HepG2 (cell line): ENCODE data around the gene RNASE13. TPM values are rescaled to one million over a fixed set of nuclear protein-coding genes. Genes with fewer than 3 reads are reported as not detected.

Source experiments
- AHDC1 ChIP-seq: sonication (generic); formaldehyde crosslinking; IDR thresholded peaks from 2 replicates; pipeline ENCODE4 v1.5.1; 2020; ENCODE audit warnings: mild to moderate bottlenecking, missing genetic modification reagents, borderline replicate concordance
- HINFP ChIP-seq: sonication (generic); formaldehyde crosslinking; IDR thresholded peaks from 2 replicates; pipeline ENCODE4 v1.4.0; 2020; ENCODE audit warnings: low read depth, mild to moderate bottlenecking, missing genetic modification reagents
- HNF1B ChIP-seq: sonication (generic); formaldehyde crosslinking; IDR thresholded peaks from 2 replicates; pipeline ENCODE4 v1.5.1; 2020; ENCODE audit warnings: mild to moderate bottlenecking, moderate library complexity, missing genetic modification reagents
- IKZF1 ChIP-seq: fragments of 450-650 bp; IDR thresholded peaks from 2 replicates; pipeline ENCODE4 v1.7.1; 2016
- KDM2A ChIP-seq: sonication (generic); formaldehyde crosslinking; IDR thresholded peaks from 2 replicates; pipeline ENCODE4 v1.4.0; 2020; ENCODE audit warnings: low read depth, missing genetic modification reagents, borderline replicate concordance
- NBN ChIP-seq: fragments of 450-650 bp; conservative IDR thresholded peaks from 2 replicates; pipeline ENCODE4 v1.6.1; 2017
- NFE2L1 ChIP-seq: sonication (generic); formaldehyde crosslinking; IDR thresholded peaks from 2 replicates; pipeline ENCODE4 v1.4.0; 2020; ENCODE audit warnings: missing genetic modification reagents, mild to moderate bottlenecking, borderline replicate concordance
- SALL2 ChIP-seq: sonication (generic); formaldehyde crosslinking; IDR thresholded peaks from 2 replicates; pipeline ENCODE4 v1.8.1; 2023; ENCODE audit warnings: mild to moderate bottlenecking, missing genetic modification reagents, inconsistent platforms
- UBTF ChIP-seq: sonication (generic); formaldehyde crosslinking; IDR thresholded peaks from 2 replicates; pipeline ENCODE4 v1.4.0; 2020; ENCODE audit warnings: mild to moderate bottlenecking, missing genetic modification reagents
- ZNF138 ChIP-seq: sonication (generic); formaldehyde crosslinking; IDR thresholded peaks from 2 replicates; pipeline ENCODE4 v1.5.0; 2020; ENCODE audit warnings: mild to moderate bottlenecking, low read depth, missing genetic modification reagents
- ZNF230 ChIP-seq: sonication (generic); formaldehyde crosslinking; IDR thresholded peaks from 2 replicates; pipeline ENCODE4 v1.4.0; 2020; ENCODE audit warnings: mild to moderate bottlenecking, missing genetic modification reagents
- ZNF24 ChIP-seq: fragments of 450-650 bp; IDR thresholded peaks from 2 replicates; pipeline ENCODE4 v1.6.1; 2017; ENCODE audit warnings: antibody characterized with exemption, mild to moderate bottlenecking
- ZNF275 ChIP-seq: sonication (generic); formaldehyde crosslinking; IDR thresholded peaks from 2 replicates; pipeline ENCODE4 v1.8.0; 2022; ENCODE audit warnings: missing genetic modification reagents, mild to moderate bottlenecking, inconsistent platforms, borderline replicate concordance
- ZSCAN9 ChIP-seq: IDR thresholded peaks from 2 replicates; pipeline ENCODE4 v1.6.1; 2016; ENCODE audit warnings: borderline replicate concordance
- polyA plus RNA-seq, 8 experiments: library from polyadenylated mRNA; depleted of rRNA in 3 of 8; stranded (reverse) in 7 of 8; unstranded in 1 of 8; fragments of >200 nt; fragmentation: Illumina TruSeq in 4 of 8; extraction: Trizol in 4 of 8; gene quantifications; 2 replicates each; pipeline versions ENCODE4 v1.2.1 to v1.2.3, GENCODE V29; 2011 to 2016; ENCODE audit warnings: low read depth in 4 of 8, missing spikeins in 1 of 8, mixed read lengths in 1 of 8; ENCODE audit not compliant: insufficient read depth in 1 of 8
- total RNA-seq, 5 experiments: library from RNA; depleted of rRNA; stranded (reverse); fragments of >200 nt; fragmentation: Illumina TruSeq; extraction: Trizol; gene quantifications; 2 replicates each; pipeline ENCODE4 v1.2.3, GENCODE V29; 2016; ENCODE audit warnings: low read depth in 1 of 5

The RNASE13 gene
- total and polyA plus RNA-seq, 2 of the 13 experiments (the other 11 are each of a cell fraction or from before 2014, with no cell fraction given), result 1.0 TPM; not detected in 1

GRCh38 chr14:21055432-21056117 lies 21.0 kb upstream of the RNASE13 start (continued):
- TF ChIP-seq HINFP (CRISPR knock-in tag), result 0 out of 2 replicates have a peak, but pooled peaks have one; percentile 60
- TF ChIP-seq SALL2 (CRISPR knock-in tag), result peak; percentile 58; the same call in 1 of the 2 replicates
- peak; percentile 86 for TF ChIP-seq AHDC1 (CRISPR knock-in tag)
- TF ChIP-seq ZNF138 (CRISPR knock-in tag), result no peak
- TF ChIP-seq NBN, result no peak
- peak; percentile 73 for TF ChIP-seq UBTF
- peak; percentile 75 for TF ChIP-seq KDM2A (CRISPR knock-in tag)
- 0 out of 2 replicates have a peak, but pooled peaks have one; percentile 40 for TF ChIP-seq ZNF230
- no peak for TF ChIP-seq IKZF1
- TF ChIP-seq NFE2L1 (CRISPR knock-in tag), result no peak
- no peak for TF ChIP-seq ZNF24
- peak; percentile 97 for TF ChIP-seq HNF1B (CRISPR knock-in tag)
- TF ChIP-seq ZNF275, result peak; percentile 59; the same call in 1 of the 2 replicates
- peak; percentile 85 for TF ChIP-seq ZSCAN9 (CRISPR knock-in tag)
